Measurements from ENCODE around the gene GLTP. TPM values are rescaled to one million over a fixed set of nuclear protein-coding genes. Genes with fewer than 3 reads are reported as not detected.
"Not testable (repeated sequence)": the region's sequence is repeated elsewhere in the genome, so short reads cannot be mapped to it uniquely, and the experiment has no call there.

The GLTP gene
- polyA plus RNA-seq, 3 donors, result 30.9 to 43.5 (median 37.0) TPM

DNA sequence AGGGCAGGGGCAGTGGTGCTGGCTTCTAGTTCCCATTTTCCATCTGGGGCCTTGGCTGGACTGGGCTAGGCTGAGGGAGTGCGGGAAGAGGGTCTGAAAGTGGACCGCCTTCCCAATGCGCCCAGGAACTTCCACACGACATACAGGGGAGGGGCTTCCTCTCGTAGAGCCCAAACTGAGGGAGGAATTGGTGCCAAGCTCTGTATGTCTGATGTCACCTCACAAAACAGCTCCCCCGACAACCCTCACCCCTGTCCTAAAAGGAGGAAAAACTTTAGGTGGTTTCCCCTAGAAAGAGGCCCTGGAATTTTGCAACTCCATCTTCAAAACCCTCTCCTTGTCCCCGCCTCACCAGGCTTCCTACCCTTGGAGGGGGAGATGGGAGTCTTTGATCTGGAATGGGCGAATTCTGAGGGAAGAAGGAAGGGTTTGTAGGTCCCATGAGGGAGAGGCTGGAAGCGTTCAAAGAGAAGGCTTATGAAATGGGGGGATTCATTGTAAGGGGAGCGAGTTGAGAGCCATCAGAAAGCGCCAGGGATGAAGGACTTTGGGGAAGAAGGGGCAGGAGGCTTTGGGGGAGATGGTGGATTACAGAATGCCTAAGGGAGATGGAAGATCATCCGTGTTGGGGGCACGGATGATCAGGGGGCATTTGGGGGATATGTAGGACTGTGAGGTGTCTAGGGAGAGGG, 844 bp downstream of the GLTP start:
- DNase-seq (ENCODE audit: low read depth in 3 of 3, low spot score in 2 of 3), result no peak

DNA sequence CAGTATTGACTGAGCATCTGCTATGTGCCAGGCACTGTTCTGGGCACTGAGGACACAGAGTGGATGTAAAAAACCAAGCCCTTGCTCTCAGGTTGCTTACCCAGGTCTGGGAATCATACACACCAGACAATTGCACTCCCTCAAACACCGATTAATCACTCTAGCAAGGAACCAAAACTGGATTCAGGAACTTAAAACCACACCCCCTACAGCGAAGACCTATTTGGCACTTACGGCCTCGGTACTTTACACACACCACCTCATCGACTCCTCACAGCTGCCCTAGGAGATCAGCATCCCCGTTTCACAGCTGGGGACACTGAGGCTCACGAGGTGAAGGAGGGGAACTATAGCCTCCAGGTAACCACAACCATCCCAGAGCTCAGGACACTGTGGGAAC, 1.6 kb downstream of the GLTP start:
- no peak for DNase-seq (ENCODE audit: low read depth in 3 of 3, low spot score in 2 of 3)

DNA sequence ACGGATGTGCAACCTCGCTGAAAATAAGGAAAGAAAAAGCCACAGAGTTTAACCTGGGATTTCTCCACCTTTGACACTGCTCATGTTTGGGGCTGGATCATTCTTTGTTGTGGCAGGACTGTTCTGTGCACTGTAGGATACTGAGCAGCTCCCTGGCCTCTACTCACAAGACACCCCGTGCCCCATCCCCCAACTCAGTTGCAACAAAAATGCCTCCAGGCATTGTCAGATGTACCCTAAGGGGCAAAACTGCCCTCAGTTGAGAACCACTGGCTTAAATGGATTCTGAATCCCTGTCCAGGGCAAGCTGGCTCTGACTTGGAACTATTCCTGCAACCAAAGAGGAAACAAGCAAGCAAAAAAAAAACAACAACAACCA, 2.1 kb downstream of the GLTP start:
- no peak for DNase-seq (ENCODE audit: low read depth in 3 of 3, low spot score in 2 of 3)

DNA sequence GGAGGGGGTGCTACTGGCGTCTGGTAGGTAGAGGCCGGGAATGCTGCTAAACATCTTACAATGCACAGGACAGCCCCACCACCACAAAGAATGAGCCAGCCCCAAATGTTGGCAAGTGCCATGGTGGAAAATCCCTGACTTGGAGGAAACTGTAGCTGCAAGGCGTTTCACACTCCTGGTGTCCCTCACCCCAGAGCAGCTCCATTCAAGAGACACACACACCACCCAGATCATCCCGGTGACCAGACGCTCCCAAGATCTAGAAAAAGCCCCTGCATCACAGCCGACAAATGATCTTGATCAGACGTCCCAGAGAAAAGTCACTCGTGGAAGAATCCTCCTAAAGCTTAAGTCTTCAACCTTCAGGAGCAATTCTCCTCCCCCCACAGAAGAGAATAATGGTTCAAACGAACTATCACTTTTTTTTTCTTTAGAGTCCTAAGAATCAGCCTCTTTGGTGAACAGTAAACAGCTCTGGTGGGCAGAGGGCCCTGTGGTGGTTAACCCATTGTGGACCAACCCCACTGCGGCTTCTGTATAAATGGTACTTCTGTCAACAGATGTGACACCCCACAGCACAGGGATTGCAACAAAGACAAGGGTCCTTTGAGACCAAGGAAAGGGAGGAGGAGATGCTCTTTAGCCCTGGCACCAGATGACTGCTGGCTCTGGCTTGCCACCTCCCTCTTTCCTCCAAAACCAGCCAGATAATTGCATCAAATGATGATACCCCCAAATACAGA, 2.7 kb downstream of the GLTP start:
- no peak for DNase-seq (ENCODE audit: low read depth in 3 of 3, low spot score in 2 of 3)

DNA sequence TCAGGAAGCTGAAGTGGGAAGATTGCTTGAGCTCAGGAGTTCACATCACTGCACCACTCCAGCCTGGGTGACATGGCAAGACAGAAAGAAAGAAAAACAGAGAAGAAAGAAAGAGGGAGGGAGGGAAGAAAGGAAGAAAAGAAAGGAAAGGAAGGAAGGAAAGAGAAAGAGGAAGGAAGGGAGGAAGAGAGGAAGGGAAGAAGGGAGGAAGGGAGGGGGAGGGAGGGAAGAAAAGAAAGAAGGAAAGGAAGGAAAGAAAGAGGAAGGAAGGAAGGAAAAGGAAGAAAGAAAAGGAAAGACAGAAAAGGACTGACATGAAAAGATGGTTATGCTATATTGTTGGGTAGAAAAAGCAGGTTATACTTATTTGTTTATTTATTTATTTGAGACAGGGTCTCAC, 3.9 kb downstream of the GLTP start:
- no peak for DNase-seq (ENCODE audit: low read depth in 3 of 3, low spot score in 2 of 3)

DNA sequence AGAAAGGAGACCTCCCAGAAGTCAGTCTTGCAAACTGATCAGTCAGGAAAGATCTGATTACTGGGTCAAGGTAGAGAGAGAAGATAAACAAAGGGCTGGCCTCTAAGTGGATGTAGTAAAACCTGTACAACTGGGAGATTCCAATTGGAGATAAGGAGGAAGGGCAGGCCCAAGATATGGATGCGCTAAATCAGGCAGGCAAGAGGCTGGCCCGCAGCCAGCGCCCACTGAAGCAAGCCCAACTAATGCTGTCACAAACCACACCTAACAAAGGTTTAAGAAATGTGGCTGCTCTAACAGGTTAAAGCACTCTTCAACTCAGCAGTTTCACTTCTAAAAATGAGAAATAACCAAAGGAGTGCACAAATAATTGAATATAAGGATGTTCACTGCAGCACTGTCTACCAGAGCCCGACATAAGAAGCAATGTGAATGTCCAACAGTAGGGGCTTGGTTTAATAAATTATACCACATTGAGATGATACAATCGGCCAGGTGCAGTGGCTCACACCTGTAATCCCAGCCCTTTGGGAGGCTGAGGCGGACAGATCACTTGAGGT, 4.7 kb downstream of the GLTP start:
- DNase-seq (ENCODE audit: low read depth in 3 of 3, low spot score in 2 of 3), result no peak

DNA sequence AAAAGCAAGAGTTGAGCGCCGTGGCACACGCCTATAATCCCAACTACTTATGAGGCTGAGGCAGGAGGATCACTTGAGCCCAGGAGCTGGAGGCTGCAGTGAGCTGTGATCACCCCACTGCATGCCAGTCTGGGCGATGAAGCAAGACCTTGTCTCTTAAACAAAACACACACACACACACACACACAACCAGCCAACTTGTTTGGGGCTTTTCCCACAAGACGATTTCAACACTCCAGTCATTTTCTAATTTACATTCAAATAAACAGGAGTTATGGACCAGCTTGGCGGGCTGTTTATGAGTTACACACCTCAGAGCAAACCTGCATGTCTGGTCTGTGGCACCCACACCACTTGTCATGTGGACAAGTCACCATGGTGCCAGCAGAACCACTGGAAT, 6.7 kb downstream of the GLTP start:
- no peak for DNase-seq (ENCODE audit: low read depth in 3 of 3, low spot score in 2 of 3)

DNA sequence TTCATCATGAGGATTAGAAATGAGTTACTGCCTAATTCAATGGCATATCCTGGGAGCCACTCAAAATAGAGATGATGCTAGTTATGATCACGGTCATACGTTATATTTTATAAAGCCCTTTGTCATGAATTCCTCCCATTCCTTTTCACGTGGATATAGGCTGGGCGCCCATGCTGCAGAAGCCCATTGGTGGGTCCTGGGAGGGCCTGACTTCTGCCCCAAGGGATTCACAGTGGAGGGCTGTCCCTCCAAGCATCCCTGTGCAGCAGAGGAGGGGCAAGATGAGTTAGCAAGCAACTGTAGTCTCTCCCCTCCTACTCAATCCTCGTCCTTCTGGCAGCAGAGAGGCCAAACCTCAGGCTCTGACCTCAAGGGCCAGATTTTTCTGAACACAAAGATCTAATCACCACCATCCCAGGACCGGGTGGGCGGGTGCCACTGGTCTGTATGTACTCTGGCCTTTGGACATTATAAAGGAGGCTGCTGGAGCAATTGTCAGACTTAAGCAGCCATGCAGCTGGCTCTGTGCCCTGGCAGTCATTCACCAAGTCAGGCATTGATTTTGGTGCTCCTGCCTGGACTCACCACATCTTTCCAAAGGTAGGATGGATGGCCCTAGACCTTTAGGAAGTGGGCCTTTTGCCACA, 8.6 kb downstream of the GLTP start:
- no peak for DNase-seq (ENCODE audit: low read depth in 3 of 3, low spot score in 2 of 3)

DNA sequence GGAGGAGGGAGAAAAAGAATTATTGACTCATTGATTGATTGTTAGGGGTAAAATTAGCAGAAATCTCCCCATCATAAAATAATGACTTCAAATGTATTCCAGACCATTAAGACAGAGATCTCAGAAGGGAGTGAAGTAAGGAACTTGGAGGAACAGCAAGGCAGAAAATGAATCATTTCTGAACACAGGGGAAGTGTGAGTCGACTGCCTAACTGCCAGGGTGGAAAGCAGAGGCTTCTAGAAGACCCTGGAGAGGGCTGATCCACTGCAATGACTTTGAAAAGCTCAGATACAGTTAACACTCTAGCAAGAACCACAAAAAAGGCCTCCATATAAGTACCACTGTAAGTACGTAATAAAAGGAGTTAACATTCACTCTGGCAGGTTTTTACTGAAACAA, 9.7 kb downstream of the GLTP start:
- no peak for DNase-seq (ENCODE audit: low read depth in 3 of 3, low spot score in 2 of 3)

DNA sequence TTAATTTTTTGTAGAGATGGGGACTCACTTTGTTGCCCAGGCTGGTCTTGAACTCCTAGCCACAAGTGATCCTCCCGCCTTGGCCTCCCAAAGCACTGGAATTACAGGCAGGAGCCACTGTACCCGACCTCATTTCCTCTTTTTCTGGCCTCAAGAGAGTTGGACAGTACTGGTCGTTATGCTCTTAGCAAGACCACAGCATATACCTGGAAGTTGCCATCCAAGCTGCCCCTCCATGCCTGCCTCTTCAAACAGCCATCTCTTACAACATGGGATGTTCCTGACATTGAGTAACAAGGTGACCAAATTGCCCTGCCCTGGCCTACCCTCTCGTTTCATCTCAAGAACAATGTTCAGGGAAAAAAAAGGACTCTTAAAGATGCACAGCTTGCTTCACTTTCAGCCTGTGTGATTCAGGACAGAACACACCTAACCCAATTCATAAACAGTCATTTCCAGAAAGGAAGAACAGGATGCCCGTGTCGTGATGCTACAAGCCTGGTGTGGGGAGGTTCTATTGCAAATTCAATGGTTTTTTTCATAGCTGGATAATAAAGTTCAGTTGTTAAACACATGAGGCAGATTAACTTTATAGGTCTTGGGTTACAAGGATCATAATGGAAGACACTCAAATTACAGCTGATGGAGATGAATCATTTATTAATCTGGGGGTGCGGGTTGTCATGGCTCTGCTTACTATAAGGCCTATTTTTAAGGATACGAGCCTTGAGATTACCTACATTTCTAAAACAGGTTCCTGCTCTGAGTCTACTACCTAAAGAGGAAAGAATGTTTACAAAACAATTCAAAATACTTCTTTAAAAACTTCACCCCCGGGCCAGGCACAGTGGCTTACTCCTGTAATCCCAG, 11.9 kb downstream of the GLTP start:
- no peak for DNase-seq (ENCODE audit: low read depth in 3 of 3, low spot score in 2 of 3)

DNA sequence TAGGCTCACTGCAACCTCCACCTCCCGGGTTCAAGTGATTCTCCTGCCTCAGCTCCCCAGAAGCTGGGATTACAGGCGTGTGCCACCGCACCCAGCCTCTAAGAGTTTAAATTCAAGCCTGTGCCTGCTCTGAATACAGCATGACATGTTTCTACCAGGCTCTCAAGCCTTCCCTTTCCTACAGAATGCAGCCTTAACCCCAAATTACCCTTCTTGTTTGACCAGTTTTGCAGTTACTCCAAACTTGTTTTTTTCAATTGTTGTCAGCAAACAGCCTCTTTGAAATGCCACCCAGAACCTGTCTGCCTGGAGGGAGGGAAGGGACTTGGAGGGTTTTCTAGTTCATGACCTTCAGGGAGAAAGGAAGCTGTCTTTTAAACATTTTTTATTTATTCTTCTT, 15.4 kb downstream of the GLTP start:
- DNase-seq (ENCODE audit: low read depth in 3 of 3, low spot score in 2 of 3), result no peak

DNA sequence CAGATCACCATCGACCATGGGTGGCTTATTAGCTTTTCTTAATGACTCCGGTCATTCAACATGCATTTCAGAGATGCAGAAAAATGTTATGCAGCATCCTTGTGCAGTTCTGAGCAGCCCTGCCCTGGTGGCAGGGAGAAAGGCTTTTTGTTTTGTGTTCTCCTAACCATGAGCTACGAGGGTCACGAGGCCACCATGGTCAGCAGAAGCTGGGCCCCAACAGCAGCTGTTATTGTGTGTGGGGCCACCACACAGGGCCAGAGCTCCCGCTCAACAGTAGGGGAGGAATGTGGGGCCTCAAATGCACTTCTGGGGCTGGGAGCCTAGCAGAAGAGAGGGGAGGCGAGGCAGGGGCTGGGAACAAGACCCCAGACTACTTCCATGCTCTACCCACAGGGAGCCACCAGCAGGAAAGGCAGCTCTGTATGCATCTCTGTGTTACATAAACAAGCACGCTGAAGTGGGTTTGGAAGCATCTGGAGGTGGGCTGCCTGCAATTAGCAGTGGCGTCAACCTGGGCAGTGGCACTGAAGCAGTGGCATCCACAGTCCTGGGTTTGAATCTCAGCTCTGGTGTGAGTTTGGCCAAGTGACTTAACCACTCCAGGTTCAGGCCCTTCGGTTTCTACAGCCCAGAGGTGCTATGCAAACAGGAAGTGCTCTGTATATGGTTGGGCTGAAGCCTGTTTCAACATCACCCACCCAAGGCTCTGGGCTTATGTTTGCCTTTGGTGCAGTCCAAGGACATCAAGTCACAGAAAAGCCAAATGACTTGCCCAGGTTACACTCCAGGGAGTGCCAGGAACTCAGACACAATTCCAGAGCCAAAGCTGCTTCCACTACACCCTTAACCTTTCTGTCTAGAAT, 16.3 kb downstream of the GLTP start:
- no peak for DNase-seq (ENCODE audit: low read depth in 3 of 3, low spot score in 2 of 3)

DNA sequence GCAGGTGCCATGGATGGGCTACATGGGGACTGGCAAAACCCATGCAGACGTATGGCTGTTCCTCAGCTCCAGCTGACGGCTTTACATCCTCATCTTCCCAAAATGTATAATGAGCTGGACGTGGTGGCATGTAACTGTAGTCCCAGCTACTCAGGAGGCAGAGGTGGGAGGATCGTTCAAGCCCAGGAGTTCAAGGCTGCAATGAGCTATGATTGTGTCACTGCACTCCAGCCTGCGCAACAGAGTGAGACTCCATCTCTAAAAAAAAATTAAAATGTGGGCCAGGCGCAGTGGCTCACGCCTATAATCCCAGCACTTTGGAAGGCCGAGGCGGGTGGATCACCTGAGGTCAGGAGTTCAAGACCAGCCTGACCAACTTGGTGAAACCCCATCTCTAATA, 17.9 kb downstream of the GLTP start:
- DNase-seq (ENCODE audit: low read depth in 3 of 3, low spot score in 2 of 3), result not testable (repeated sequence)

DNA sequence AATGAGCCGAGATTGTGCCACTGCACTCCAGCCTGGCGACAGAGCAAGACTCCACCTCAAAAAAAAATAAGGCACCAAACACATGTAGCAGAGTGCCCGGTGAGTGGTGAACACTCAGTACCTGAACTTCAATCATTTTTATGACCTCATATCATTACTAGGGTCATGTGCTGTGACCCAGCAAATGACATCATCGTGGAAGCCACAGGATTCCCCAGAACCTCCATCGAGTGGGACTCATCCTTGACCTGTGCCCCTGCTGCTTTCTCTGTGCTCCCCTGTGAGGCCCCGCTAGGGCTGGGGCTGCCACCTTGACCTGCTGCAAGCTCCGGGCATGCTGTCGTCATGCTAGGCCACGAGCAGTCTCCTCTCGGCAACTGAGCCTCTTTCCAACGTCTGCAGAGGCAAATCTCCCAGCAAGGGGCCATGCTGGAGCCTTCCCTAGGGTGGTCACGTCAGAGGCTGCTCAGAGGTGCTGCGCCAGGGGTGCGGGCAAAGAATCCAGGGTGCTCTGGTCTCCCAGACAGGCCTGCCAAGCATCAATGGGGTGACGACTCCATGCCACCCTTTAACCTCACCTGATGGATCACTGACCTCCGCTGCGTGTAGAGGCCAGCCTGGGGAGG, 18.5 kb downstream of the GLTP start:
- DNase-seq (ENCODE audit: low read depth in 3 of 3, low spot score in 2 of 3), result no peak

DNA sequence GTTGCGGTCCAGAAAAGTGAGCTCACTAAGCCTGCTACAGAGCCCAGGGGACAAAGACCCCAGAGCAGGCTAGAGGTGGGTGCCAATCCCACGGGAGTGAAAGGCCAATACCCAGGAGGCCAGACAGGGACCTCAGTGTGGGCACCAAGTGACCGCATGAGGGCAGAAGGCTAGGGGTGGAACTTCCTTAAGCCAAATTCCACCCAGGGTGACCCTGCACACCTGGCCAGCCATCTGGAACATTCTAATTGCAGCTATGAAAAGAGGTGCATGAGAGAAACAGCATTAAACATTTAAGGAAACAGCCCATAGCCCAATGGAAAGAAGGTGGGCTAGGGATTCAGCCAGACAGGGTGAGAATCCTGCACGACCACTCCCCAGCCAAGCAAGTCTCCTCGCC, 19.4 kb downstream of the GLTP start:
- DNase-seq (ENCODE audit: low read depth in 3 of 3, low spot score in 2 of 3), result no peak

DNA sequence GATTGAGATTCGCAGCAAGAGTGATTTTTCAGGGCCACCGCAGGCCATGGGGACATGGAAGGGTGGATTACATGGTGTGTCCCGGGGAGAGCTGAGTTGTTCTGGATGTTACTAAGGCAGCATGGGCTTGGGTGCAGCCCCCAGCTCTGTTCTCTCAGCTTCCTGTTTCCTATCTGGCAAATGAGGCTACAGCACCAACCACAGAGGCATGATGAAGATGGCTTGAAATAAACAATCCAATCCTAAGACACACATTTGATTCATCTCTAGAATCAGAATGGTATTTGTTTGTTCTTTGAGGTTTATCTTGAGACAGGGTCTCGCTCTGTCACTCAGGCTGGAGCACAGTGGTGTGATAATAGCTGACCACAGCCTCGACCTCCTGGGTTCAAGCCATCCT, 21.6 kb downstream of the GLTP start:
- DNase-seq (ENCODE audit: low read depth in 3 of 3, low spot score in 2 of 3), result no peak

DNA sequence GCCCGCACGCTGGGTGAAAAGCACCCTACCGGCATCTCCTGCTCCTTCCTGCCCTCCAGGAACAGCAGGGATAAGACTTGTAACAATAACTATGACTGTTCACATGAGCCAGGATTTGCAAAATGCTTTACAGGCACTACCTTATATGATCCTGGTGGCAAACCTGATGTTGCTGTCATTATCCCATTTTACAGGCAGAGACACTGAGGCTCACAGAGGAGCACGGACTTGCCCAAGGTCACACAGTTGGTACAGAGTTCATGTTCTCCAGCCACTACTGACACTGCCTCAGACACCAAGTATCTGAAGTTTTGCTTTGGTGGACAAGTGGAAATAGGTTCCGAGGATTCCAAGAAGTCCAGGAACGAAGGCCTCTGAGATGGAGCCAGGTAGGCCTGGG, 22.6 kb downstream of the GLTP start:
- no peak for DNase-seq (ENCODE audit: low read depth in 3 of 3, low spot score in 2 of 3)

DNA sequence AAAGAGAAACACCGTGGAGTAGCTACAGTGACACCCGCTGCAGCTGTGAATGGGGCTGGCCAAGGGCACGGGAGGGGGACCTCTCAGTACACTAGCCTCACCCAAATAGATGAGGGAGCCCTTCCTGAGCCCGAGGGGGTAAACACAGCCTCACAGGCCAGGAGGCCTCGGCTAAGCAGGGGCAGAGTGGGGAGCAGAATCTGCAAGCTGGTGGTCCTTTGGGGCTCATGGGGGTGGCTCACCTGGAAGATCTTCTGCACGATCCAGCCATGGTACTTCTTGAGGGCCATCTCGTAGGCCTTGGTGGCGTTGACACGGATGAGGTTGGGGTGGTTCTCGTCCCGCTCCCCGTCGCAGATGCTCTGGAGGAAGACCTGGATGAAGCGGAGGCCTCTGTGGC, 25.0 kb downstream of the GLTP start:
- DNase-seq (ENCODE audit: low read depth in 3 of 3, low spot score in 2 of 3), result no peak

DNA sequence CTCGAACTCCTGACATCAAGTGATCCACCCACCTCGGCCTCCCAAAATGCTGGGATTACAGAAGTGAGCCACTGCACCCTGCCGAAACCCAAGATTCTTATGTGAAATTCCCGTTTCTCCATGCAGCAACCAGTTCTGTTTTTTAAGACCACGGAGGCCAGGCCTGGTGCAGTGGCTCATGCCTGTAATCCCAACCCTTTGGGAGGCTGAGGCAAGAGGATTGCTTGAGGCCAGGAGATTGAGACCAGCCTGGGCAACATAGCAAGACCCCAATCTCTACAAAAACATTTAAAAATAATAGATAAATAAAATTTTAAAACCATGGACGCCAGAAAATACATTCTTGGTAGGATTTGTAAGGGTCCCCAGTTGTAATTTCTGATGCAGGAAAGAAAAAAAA, 29.8 kb downstream of the GLTP start:
- not testable (repeated sequence) for DNase-seq (ENCODE audit: low read depth in 3 of 3, low spot score in 2 of 3)
